Endothelial cell of umbilical vein (primary cell): ENCODE results near the gene MPDU1. TPM values are rescaled to one million over a fixed set of nuclear protein-coding genes. Genes with fewer than 3 reads are reported as not detected.
A peak's percentile ranks its signal among the peaks of the same experiment; 100 is the strongest.

Experiments used
- BruUV-seq: library from RNA; stranded (reverse); fragments of 400-500 nt; replicated peaks from 2 replicates; lab custom pipeline; 2021; lab: Mats Ljungman, UMichigan
- CTCF ChIA-PET: fragments of 300-600, 350-600 bp; sonication (Branson Sonifier 250); formaldehyde crosslinking; loops from one replicate; lab custom pipeline; 2021; ENCODE audit warnings: antibody characterized with exemption, inconsistent platforms; lab: Charles Lee
- POLR2A ChIA-PET: fragments of 300-600, 350-600 bp; sonication (Branson Sonifier 250); formaldehyde crosslinking; loops from one replicate; lab custom pipeline; 2021; ENCODE audit warnings: antibody characterized with exemption, inconsistent platforms; lab: Charles Lee
- DNase-seq: peaks from one replicate; pipeline ENCODE4 v3.0.0-alpha.2; 2011; ENCODE audit warnings: low read depth, low spot score
- FAIRE-seq: peaks from 2 replicates; lab custom pipeline; 2011; peaks lifted over from hg19 to GRCh38; lab: Jason Lieb, UNC
- H2AFZ ChIP-seq: 2 replicates; pipeline ENCODE4 v1.6.0; 2012; ENCODE audit warnings: low read depth, low read length, control low read depth, inconsistent platforms
- H3K27ac ChIP-seq: 2 replicates; pipeline ENCODE4 v1.5.1; 2011; ENCODE audit warnings: low read depth, mild to moderate bottlenecking, control low read depth, low read length, moderate library complexity; ENCODE audit not compliant: insufficient read depth
- H3K27me3 ChIP-seq, 2 experiments: 2 replicates each; pipeline versions ENCODE4 v1.6.0 to v1.6.1; 2011; ENCODE audit warnings: low read length in 2 of 2, mixed read lengths in 1 of 2; ENCODE audit not compliant: control insufficient read depth in 2 of 2, insufficient read depth in 2 of 2
- H3K36me3 ChIP-seq, 2 experiments: 2 replicates in 1 of 2; 3 replicates in 1 of 2; pipeline ENCODE4 v1.5.1; 2011; ENCODE audit warnings: low read length in 2 of 2, mild to moderate bottlenecking in 1 of 2, moderate library complexity in 1 of 2; ENCODE audit not compliant: control insufficient read depth in 2 of 2, insufficient read depth in 2 of 2; ENCODE audit errors: extremely low read depth in 1 of 2
- H3K4me1 ChIP-seq: 3 replicates; pipeline ENCODE4 v1.5.1; 2011; ENCODE audit warnings: mild to moderate bottlenecking, low read length; ENCODE audit not compliant: control insufficient read depth, insufficient read depth; ENCODE audit errors: extremely low read depth
- H3K4me2 ChIP-seq: 2 replicates; pipeline ENCODE4 v1.6.1; 2011; ENCODE audit warnings: low read length, control low read depth, mixed read lengths; ENCODE audit not compliant: insufficient read depth
- H3K4me3 ChIP-seq, 3 experiments: fragments of 200-600 bp in 1 of 3; sonication (generic), shearing (Covaris generic) in 1 of 3; replicated peaks in 1 of 3; 2 replicates each; pipeline ENCODE4 v1.5.1; 2011 to 2016; ENCODE audit warnings: control low read depth in 3 of 3, low read length in 3 of 3, mild to moderate bottlenecking in 2 of 3, inconsistent platforms in 1 of 3, low read depth in 1 of 3, moderate library complexity in 1 of 3; ENCODE audit not compliant: insufficient read depth in 1 of 3
- H3K79me2 ChIP-seq: 2 replicates; pipeline ENCODE4 v1.6.0; 2012; ENCODE audit warnings: low read length, inconsistent platforms; ENCODE audit not compliant: control insufficient read depth, insufficient read depth
- H3K9ac ChIP-seq: replicated peaks from 2 replicates; pipeline ENCODE3; 2011; ENCODE audit warnings: low read length, control low read depth; ENCODE audit not compliant: insufficient read depth; ENCODE audit errors: extremely low read depth
- H3K9me1 ChIP-seq: replicated peaks from 3 replicates; pipeline ENCODE4 v1.6.0; 2011; ENCODE audit warnings: mild to moderate bottlenecking, low read length; ENCODE audit not compliant: control insufficient read depth, insufficient read depth; ENCODE audit errors: extremely low read depth
- H3K9me3 ChIP-seq: replicated peaks from 2 replicates; pipeline ENCODE4 v1.5.1; 2012; ENCODE audit warnings: low read length, inconsistent platforms; ENCODE audit not compliant: control insufficient read depth, insufficient read depth
- H4K20me1 ChIP-seq: replicated peaks from 2 replicates; pipeline ENCODE3; 2011; ENCODE audit warnings: mild to moderate bottlenecking, low read length; ENCODE audit not compliant: control insufficient read depth, insufficient read depth; ENCODE audit errors: extremely low read depth
- CTCF ChIP-seq, 2 donors: IDR thresholded peaks; 1 replicate in 1 of 2; 2 replicates in 1 of 2; pipeline ENCODE4 v1.5.1; 2011; ENCODE audit warnings: low read length in 2 of 2, mild to moderate bottlenecking in 2 of 2, moderate library complexity in 2 of 2, control low read depth in 1 of 2, inconsistent platforms in 1 of 2, low read depth in 1 of 2; ENCODE audit not compliant: insufficient read depth in 1 of 2; ENCODE audit errors: extremely low read depth in 1 of 2
- POLR2A ChIP-seq: IDR thresholded peaks from 2 replicates; pipeline ENCODE4 v1.6.1; 2012; ENCODE audit warnings: low read depth, mild to moderate bottlenecking, control low read depth, low read length
- POLR2AphosphoS5 ChIP-seq: IDR thresholded peaks from 2 replicates; pipeline ENCODE4 v1.6.1; 2012; ENCODE audit warnings: low read depth, mild to moderate bottlenecking, control low read depth, low read length, moderate library complexity; ENCODE audit not compliant: insufficient read depth
- dilution Hi-C: fragments of 300-500 bp; cut with MboI; formaldehyde crosslinking; loops from one replicate; pipeline ENCODE4 v1.15.0; 2019; ENCODE audit warnings: low sequenced_read_pairs; ENCODE audit not compliant: extremely low pct_ligation_motif_present
- intact Hi-C: fragments of 100-400 bp; cut with micrococcal nuclease; formaldehyde crosslinking; loops from one replicate; pipeline ENCODE4 v1.10.0; 2022
- polyA plus RNA-seq, 4 experiments: library from polyadenylated mRNA; depleted of rRNA in 3 of 4; stranded (reverse) in 3 of 4; unstranded in 1 of 4; fragments of >200 nt; gene quantifications; 2 replicates each; pipeline versions ENCODE4 v1.2.1 to v1.2.3, GENCODE V29; 2011 to 2012; ENCODE audit warnings: missing spikeins in 1 of 4
- total RNA-seq: library from RNA; stranded (reverse); gene quantifications from 2 replicates; pipeline ENCODE4 v1.2.3, GENCODE V29; 2021

MPDU1 gene
- total and polyA plus RNA-seq, 2 donors (not counting 3 experiments of a cell fraction or from before 2014, with no cell fraction given): 78.0 to 368 TPM

GRCh38 chr17:7557775-7558543 lies 25.7 kb upstream of the MPDU1 start:
- FAIRE-seq: peak; percentile 95
- Histone ChIP-seq H2AFZ (peak overlapping the region; percentile 77), H3K27ac (peak overlapping the region; percentile 70), H3K9ac (peak overlapping the region; percentile 65), H3K36me3 (no peaks in the 10 kb centered on the region), H3K4me2 (peak overlapping the region; percentile 53), H3K4me3 (no peak overlapping the region), H3K79me2 (peaks cover 12% of the 10 kb centered on the region), H3K4me1 (peaks cover 32% of the 10 kb centered on the region), H3K9me3 (no peaks in the 10 kb centered on the region), H3K27me3 (no peaks in the 10 kb centered on the region), H4K20me1 (no peaks in the 10 kb centered on the region), H3K9me1 (no peaks in the 10 kb centered on the region)
- no peak for TF ChIP-seq CTCF (IDR thresholded peaks at IDR 0.05; ENCODE audit: extremely low read depth in 1 of 2, insufficient read depth in 1 of 2, low read depth in 1 of 2, low read length in 2 of 2)
- peak; percentile 69 for TF ChIP-seq POLR2AphosphoS5
- peak; percentile 84 for TF ChIP-seq POLR2A
- peak; percentile 89 for DNase-seq
- intact Hi-C loops: loop anchor here (1.0 kb wide), 1 partner anchor 123 kb away; the partner anchor contains the start of gene TMEM102
- POLR2A ChIA-PET: interaction anchor here (1.1 to 1.8 kb wide), 2 partner anchors 73 to 79 kb away, joined by 3 to 7 read pairs; partner anchors contain the start of genes POLR2A and ZBTB4
- BruUV-seq: no TSS peak
- dilution Hi-C loops: no loop called here
- CTCF ChIA-PET: interaction anchor here (0.8 to 6.7 kb wide), 16 partner anchors 9 to 512 kb away, joined by 3 to 314 read pairs (median 4); partner anchors contain the start of gene SOX15
